ENCODE measurements around the gene SERPINH1.

The SERPINH1 gene

DNA sequence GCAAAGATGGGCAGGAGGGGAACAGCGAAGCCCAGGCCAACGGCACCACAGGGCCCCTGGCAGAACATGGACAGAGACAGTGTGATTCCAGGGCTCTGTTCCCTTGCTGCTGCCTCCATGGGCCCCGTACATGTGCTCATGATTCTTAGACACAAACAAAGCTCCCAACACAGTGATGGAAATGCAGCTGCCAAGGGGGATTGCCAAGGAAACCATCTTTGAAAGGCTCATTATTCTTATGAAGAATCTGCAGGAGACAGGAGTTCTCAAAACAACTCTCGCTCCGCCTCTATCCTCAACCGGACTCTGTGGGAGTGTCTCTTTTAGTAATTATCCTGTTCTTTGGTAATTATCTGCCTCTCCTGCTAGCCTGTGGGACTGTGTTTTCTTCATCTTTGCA lies 32.2 kb downstream of the SERPINH1 start:
- peaks cover 16% of the 10 kb centered on the region in 2 donors for H3K4me1 Mint-ChIP-seq (ENCODE audit: low read depth in 2 of 2)
- ATAC-seq (replicated peaks), result no peak
- no peak overlapping the region for H3K4me3 Mint-ChIP-seq
- H3K27me3 Mint-ChIP-seq, result peaks cover 0 to 19% of the 10 kb centered on the region in 2 donors
- no peak for DNase-seq
- peak overlapping the region in 1 of 2 donors; percentile 34 for H3K27ac Mint-ChIP-seq
- H3K36me3 Mint-ChIP-seq (ENCODE audit: insufficient read depth), result no peaks in the 10 kb centered on the region
- no peaks in the 10 kb centered on the region for H3K9me3 Mint-ChIP-seq

DNA sequence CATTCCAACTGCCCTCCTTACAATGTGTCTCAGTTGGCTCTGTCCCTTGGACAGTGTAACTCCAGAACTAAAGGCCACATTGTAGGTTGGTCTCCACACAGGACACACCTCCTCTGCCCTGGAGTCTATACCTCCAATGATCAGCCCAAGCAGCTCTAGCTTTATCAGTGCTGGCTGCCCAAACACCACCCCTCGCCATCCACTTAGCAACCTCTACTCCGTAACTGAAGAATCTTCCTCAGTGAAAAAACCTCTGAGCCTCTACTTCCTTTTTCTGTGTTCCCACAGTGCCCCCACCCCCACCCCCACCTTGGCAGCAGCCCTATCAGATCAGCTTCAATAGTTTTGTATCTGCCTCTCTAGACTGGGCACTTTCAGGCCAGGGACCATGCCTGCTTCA lies 33.4 kb downstream of the SERPINH1 start:
- no peak for ATAC-seq (replicated peaks)
- no peak overlapping the region for H3K4me3 Mint-ChIP-seq

DNA sequence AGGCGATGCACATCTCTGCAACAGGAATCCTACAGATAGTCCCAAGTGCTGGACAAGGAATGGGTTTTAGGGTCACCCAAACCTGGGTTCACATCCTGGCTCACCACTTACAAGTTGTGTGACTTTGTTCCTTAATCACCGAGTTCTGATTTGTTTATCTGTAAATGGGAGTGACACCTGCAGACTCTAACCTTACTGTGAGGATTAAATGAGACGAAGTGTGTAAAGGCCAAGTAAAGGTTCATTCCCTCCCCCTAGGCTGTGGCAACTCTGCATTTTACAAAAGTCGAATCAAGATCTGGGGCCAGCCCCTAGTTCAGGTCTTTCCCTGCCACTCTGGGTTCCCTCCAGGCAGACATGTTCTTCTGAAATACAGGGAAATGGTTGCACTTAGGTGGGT lies 34.9 kb downstream of the SERPINH1 start:
- no peak overlapping the region for H3K27ac Mint-ChIP-seq
- no peaks in the 10 kb centered on the region for H3K36me3 Mint-ChIP-seq (ENCODE audit: insufficient read depth)
- no peaks in the 10 kb centered on the region for H3K9me3 Mint-ChIP-seq
- no peak overlapping the region for H3K4me3 Mint-ChIP-seq
- peaks cover 0 to 24% of the 10 kb centered on the region in 2 donors for H3K27me3 Mint-ChIP-seq
- DNase-seq (no peak), ATAC-seq (replicated peaks) (no peak)
- H3K4me1 Mint-ChIP-seq (ENCODE audit: low read depth in 2 of 2), result peaks cover 15% of the 10 kb centered on the region in 2 donors

More for the DNA sequence above, 33.4 kb downstream of the SERPINH1 start:
- Mint-ChIP-seq H3K27ac (no peak overlapping the region), H3K27me3 (peaks cover 0 to 19% of the 10 kb centered on the region in 2 donors), H3K4me1 (ENCODE audit: low read depth in 2 of 2) (peaks cover 16% of the 10 kb centered on the region in 2 donors), H3K36me3 (ENCODE audit: insufficient read depth) (no peaks in the 10 kb centered on the region), H3K9me3 (no peaks in the 10 kb centered on the region)
- DNase-seq, result no peak

DNA sequence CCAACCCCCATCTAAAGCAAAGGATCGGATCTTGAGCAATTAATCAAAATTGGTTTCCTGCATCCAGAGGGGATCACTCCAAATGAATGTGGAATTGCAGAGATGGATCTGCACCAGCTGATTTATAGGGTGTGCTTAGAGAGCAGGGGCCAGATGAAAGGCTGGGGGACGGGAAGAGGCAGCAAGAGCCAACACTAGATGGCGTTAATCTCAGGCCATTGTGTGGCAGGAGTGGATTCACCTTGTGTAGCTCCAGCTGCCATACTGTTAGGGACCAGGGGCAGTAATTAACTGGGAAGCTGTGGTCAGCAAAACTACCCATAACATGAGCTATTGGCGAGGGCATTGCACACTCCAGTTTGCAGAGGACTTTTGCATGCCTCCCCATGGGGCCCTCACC lies 35.6 kb downstream of the SERPINH1 start:
- DNase-seq, result no peak
- Mint-ChIP-seq H3K4me1 (ENCODE audit: low read depth in 2 of 2) (peaks cover 7 to 8% of the 10 kb centered on the region in 2 donors), H3K9me3 (no peaks in the 10 kb centered on the region), H3K27me3 (peaks cover 5 to 31% of the 10 kb centered on the region in 2 donors), H3K36me3 (ENCODE audit: insufficient read depth) (no peaks in the 10 kb centered on the region), H3K4me3 (no peak overlapping the region), H3K27ac (no peak overlapping the region)
- ATAC-seq (replicated peaks), result no peak

DNA sequence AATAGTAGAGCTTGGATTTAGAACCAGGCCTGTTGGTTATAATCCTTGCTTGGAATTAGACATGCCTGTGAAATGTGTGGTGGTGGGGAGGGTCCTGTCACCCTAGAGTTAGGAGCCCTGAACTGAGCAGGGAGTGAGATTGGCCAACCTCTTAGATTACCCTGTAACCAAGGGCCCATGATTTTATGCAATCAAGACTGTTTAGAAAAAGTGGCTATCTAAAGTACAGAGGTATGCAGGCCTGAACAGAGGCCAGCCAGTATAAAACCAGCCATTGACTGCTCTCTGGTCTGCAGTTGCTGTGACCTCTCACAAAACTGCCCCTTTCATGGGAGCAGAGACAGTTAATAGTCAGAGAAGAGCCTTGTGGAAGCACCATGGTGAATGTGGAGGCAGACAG lies 36.2 kb downstream of the SERPINH1 start:
- no peak for ATAC-seq (replicated peaks)
- H3K27me3 Mint-ChIP-seq, result peaks cover 5 to 37% of the 10 kb centered on the region in 2 donors
- H3K4me1 Mint-ChIP-seq (ENCODE audit: low read depth in 2 of 2), result peaks cover 1 to 4% of the 10 kb centered on the region in 2 donors
- H3K9me3 Mint-ChIP-seq, result no peaks in the 10 kb centered on the region
- no peak overlapping the region for H3K27ac Mint-ChIP-seq
- no peak overlapping the region for H3K4me3 Mint-ChIP-seq
- no peaks in the 10 kb centered on the region for H3K36me3 Mint-ChIP-seq (ENCODE audit: insufficient read depth)
- no peak for DNase-seq

DNA sequence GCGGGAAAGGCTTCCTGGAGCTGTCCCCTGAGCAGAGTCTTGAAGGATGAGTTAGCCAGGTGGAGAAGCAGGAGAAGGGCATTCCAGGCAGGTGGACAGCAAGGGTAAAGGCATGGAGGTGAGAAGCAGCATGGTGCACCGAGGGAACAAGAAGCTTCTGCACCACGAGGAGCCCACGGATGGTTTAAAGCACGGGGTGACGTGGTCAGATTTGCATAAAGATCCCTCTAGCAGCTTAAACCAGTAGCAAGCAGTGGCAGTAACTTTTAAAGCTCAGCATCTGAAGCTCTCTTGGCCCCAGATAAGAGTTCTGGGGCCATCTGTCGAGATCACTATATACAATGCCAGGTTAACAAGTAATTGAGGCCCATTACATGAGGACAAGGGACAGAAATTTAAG lies 36.8 kb downstream of the SERPINH1 start:
- no peak overlapping the region for H3K4me3 Mint-ChIP-seq
- DNase-seq (no peak), ATAC-seq (replicated peaks) (no peak)
- H3K27me3 Mint-ChIP-seq, result peaks cover 6 to 42% of the 10 kb centered on the region in 2 donors
- no peak overlapping the region for H3K27ac Mint-ChIP-seq
- no peaks in the 10 kb centered on the region for H3K9me3 Mint-ChIP-seq
- no peaks in the 10 kb centered on the region for H3K36me3 Mint-ChIP-seq (ENCODE audit: insufficient read depth)
- H3K4me1 Mint-ChIP-seq (ENCODE audit: low read depth in 2 of 2), result peaks cover 0 to 3% of the 10 kb centered on the region in 2 donors

DNA sequence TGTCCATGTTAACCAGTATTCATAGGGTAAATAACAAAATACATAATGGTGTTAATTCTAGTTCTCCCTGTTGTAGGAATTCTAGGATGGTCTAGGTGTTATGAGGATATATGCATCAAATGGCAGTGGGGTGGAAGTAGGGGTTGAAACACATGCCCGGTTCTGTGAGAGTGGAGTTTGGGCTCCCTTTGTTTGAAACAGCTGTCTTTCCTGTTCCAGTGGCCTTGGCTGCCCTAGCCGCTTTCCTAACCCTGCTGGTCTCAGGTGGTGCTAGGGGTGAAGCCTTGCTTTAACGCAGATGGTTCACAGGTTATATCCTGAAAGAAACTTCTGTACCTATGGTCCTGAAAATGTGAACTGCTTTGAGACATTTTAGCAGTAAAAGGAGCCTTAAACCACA lies 38.3 kb downstream of the SERPINH1 start:
- no peaks in the 10 kb centered on the region for H3K9me3 Mint-ChIP-seq
- H3K27ac Mint-ChIP-seq, result no peak overlapping the region
- no peak for ATAC-seq (replicated peaks)
- peaks cover 0 to 3% of the 10 kb centered on the region in 2 donors for H3K4me1 Mint-ChIP-seq (ENCODE audit: low read depth in 2 of 2)
- no peak overlapping the region for H3K4me3 Mint-ChIP-seq
- DNase-seq, result no peak
- no peaks in the 10 kb centered on the region for H3K36me3 Mint-ChIP-seq (ENCODE audit: insufficient read depth)
- H3K27me3 Mint-ChIP-seq, result peaks cover 18 to 52% of the 10 kb centered on the region in 2 donors

DNA sequence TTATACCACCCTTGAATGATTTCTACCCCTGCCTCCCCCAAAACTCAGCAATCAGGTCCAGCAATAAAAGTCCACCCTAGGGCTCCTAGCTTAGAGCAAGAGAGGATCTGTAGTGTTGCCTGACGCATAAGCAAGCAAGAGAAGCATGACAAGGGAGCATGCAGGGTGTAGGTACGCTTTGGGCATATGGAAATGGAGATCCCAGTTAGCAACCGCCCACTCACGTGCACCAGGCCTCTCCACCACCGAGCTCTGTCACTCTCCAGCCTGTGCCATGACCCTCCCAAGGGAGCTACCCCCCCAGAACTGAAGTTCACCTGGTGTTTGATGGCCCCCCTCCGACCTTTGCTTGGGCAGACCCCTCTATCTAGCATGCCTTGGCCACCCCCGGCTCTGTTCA lies 39.4 kb downstream of the SERPINH1 start:
- Mint-ChIP-seq H3K27ac (no peak overlapping the region), H3K36me3 (ENCODE audit: insufficient read depth) (no peaks in the 10 kb centered on the region), H3K4me1 (ENCODE audit: low read depth in 2 of 2) (peaks cover 0 to 3% of the 10 kb centered on the region in 2 donors), H3K9me3 (no peaks in the 10 kb centered on the region), H3K27me3 (peaks cover 27 to 55% of the 10 kb centered on the region in 2 donors), H3K4me3 (no peak overlapping the region)
- no peak for ATAC-seq (replicated peaks)
- DNase-seq, result no peak

DNA sequence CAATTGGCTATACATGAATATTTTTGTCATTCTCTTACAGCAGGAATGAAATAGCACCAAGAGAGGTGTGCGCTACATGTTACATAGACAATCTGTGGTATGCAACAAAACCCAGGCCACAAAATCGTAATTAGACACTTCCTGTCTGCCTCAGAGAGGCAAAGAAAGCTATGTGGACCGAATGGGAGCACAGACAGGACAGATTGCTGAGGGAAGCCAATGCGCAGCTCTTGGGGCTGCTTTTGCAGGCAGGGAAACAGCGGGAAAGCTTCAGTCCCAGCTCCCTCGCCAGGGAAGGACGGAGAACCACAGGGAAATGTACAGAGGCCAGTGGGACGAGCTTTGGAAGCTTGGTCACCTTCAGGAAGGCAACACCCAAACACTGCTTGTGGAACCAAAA lies 40.9 kb downstream of the SERPINH1 start:
- Mint-ChIP-seq H3K36me3 (ENCODE audit: insufficient read depth) (no peaks in the 10 kb centered on the region), H3K9me3 (no peaks in the 10 kb centered on the region), H3K4me1 (ENCODE audit: low read depth in 2 of 2) (peaks cover 0 to 3% of the 10 kb centered on the region in 2 donors), H3K27ac (peak overlapping the region in 1 of 2 donors; percentile 42), H3K4me3 (peak overlapping the region in 1 of 2 donors; percentile 1), H3K27me3 (peaks cover 37 to 68% of the 10 kb centered on the region in 2 donors)
- no peak for DNase-seq
- no peak for ATAC-seq (replicated peaks)

DNA sequence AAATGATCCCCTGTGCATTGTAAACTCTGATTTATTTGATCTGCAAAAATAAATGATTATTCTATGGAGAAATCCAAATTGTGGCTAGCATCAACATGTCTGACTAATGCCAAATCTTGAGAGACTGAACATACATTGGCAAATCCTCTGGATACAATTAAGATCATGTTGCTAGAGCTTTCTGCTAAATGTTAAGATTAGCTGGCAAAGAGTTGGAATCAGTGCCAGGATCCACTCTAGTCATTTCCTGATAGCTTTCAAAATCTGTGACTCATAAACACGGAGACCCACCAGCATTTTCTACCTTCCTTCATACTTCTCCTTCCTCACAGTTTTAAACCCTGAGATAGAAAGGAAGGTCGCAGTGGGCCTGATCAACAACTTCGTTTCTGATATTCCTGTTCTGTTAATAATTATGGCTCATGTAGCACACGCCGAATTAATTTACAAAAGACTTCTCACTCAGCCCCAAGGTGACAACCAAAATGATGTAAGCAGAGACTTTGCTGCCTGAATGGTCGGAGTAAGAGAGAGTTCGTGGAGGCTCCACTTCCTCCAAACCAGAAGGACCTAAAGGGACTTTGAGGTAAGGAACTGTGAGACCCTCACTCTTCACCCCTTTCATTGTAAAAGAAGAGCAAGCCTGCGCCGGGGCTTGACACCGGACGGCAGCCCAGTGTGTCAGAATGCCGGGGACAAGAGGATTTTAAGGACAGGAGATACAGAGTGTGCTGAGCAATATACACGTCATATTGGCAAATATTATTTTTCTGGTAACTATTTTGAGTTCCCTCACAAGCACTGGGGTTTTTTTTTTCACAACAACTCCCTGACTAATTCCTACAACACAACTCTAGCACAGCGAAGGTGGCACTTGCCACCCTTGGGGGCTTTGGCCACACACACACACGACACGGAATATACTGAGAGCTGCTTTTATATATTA lies 42.0 kb downstream of the SERPINH1 start:
- peaks cover 37 to 62% of the 10 kb centered on the region in 2 donors for H3K27me3 Mint-ChIP-seq
- H3K9me3 Mint-ChIP-seq, result no peaks in the 10 kb centered on the region
- H3K4me1 Mint-ChIP-seq (ENCODE audit: low read depth in 2 of 2), result peaks cover 0 to 3% of the 10 kb centered on the region in 2 donors
- no peak overlapping the region for H3K4me3 Mint-ChIP-seq
- H3K27ac Mint-ChIP-seq, result no peak overlapping the region
- ATAC-seq (replicated peaks), result no peak
- no peak for DNase-seq
- no peaks in the 10 kb centered on the region for H3K36me3 Mint-ChIP-seq (ENCODE audit: insufficient read depth)

DNA sequence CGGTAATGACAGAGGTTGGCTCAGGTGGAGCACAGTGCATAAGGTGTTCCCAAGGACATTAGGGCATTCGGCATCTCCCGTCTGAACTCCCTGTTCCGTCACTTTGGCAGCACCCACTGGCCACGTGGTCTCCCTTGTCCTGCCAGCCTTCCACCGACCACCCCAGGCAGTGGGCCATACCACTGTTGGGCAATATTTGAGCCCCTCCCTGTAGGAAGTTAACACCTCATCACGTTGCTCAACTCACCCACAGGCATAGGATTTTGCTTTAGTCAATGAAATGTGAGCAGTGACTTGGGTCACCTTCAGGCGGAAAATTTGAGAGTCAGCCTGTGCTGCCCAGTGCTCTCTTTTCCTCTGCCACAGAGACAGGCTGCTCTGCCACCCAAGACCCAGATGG lies 44.0 kb downstream of the SERPINH1 start:
- no peak overlapping the region for H3K27ac Mint-ChIP-seq
- no peaks in the 10 kb centered on the region for H3K36me3 Mint-ChIP-seq (ENCODE audit: insufficient read depth)
- DNase-seq (no peak), ATAC-seq (replicated peaks) (no peak)
- no peaks in the 10 kb centered on the region for H3K9me3 Mint-ChIP-seq
- H3K27me3 Mint-ChIP-seq, result peaks cover 37 to 68% of the 10 kb centered on the region in 2 donors
- H3K4me3 Mint-ChIP-seq, result no peak overlapping the region
- peaks cover 0 to 3% of the 10 kb centered on the region in 2 donors for H3K4me1 Mint-ChIP-seq (ENCODE audit: low read depth in 2 of 2)

DNA sequence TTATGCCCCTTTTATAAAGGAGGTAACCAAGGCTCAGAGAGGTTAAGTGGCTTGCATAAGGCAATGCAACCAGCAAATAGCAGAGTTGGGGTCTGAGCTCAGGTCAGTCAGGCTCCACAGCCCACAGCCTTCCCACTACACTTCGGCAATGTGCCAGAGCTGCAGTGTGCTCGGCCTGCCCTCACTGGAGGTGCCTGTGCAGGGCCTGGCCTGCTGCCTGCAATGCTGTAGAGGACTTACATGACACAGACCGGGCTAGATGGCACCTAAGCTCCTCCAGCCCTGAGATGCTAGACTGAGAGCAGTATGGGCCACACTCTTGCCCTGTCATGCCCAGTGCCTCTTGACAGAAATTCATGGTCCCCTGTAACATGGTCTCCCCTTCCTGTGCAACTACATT lies 49.8 kb downstream of the SERPINH1 start:
- ATAC-seq (replicated peaks) (no peak), DNase-seq (no peak)
- Mint-ChIP-seq H3K9me3 (no peaks in the 10 kb centered on the region), H3K36me3 (ENCODE audit: insufficient read depth) (no peaks in the 10 kb centered on the region), H3K27me3 (peaks cover 13 to 45% of the 10 kb centered on the region in 2 donors), H3K27ac (no peak overlapping the region), H3K4me1 (ENCODE audit: low read depth in 2 of 2) (no peaks in the 10 kb centered on the region), H3K4me3 (no peak overlapping the region)

DNA sequence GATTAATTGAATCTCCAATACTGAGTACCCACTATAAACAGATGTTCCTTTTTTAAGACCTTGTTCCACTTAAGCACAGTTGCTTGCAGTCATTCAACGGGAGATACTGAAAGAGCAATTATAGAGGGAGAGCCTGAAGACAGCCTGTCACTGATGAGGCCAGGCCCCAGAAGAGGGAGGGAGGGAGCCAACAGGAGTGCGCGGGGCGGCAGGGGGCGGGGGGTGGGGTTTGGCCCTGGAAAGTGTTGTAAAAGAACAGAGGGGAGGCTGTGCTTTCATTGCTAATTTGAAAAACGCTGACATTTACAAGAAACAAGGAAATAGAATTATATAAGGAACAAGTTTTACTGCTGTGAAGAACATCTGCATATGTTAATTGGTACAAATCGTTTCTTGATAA lies 53.7 kb downstream of the SERPINH1 start:
- H3K27me3 Mint-ChIP-seq, result peaks cover 12 to 30% of the 10 kb centered on the region in 2 donors
- no peak overlapping the region for H3K27ac Mint-ChIP-seq
- no peak overlapping the region for H3K4me3 Mint-ChIP-seq
- DNase-seq (no peak), ATAC-seq (replicated peaks) (no peak)
- no peaks in the 10 kb centered on the region for H3K36me3 Mint-ChIP-seq (ENCODE audit: insufficient read depth)
- no peaks in the 10 kb centered on the region for H3K9me3 Mint-ChIP-seq
- H3K4me1 Mint-ChIP-seq (ENCODE audit: low read depth in 2 of 2), result no peaks in the 10 kb centered on the region

DNA sequence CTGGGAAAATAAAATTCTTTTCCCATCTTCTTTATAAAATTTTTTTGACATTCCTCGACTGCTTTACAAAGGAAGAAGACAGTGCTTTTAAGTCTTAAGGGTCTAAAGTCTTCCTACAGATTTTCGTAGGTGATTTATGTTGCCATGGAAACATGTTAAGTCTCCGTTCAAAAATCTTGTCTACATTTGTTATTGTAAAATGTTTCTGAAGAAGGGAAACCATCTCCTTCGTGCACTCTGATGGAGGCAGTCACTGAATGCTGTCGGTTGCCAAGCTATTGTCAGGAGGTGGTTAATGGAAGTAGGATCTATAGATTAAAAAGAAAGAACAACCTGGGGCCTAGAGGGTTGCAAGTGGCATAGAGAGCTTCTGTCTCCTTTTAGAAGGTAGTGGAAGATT lies 54.2 kb downstream of the SERPINH1 start:
- H3K4me1 Mint-ChIP-seq (ENCODE audit: low read depth in 2 of 2), result no peaks in the 10 kb centered on the region
- H3K27ac Mint-ChIP-seq, result no peak overlapping the region
- no peaks in the 10 kb centered on the region for H3K9me3 Mint-ChIP-seq
- DNase-seq (no peak), ATAC-seq (replicated peaks) (no peak)
- no peaks in the 10 kb centered on the region for H3K36me3 Mint-ChIP-seq (ENCODE audit: insufficient read depth)
- peaks cover 12 to 30% of the 10 kb centered on the region in 2 donors for H3K27me3 Mint-ChIP-seq
- H3K4me3 Mint-ChIP-seq, result no peak overlapping the region

Data from effector memory CD8-positive, alpha-beta T cell (primary cell).